Measurements from ENCODE around the gene PCMT1. TPM values are rescaled to one million over a fixed set of nuclear protein-coding genes. Genes with fewer than 3 reads are reported as not detected.

Gene PCMT1
- total RNA-seq (2021; fragmentation: NEBNext Ultra II Directional; extraction: Animal tissue kit (Norgen Biotek cat#: 25700)): 91.3 and 91.4 TPM in 2 replicates
- 76.2 and 84.3 TPM in 2 replicates for polyA plus RNA-seq (2011; rRNA removed)
- 128 TPM for polyA plus RNA-seq (2011; cell fraction: cytosol; rRNA removed)
- 51.5 TPM for polyA plus RNA-seq (2011; cell fraction: nucleus; rRNA removed)
- 72.9 to 102 TPM (median 80.2 TPM) in 4 replicates for polyA plus RNA-seq (2012, experiment 1 of 2)
- 18.3 TPM for polyA plus RNA-seq (2012, experiment 2 of 2)
- 78.2 TPM for polyA plus RNA-seq (2013, experiment 1 of 2)
- polyA plus RNA-seq (2013, experiment 2 of 2): 99.7 TPM
- polyA minus RNA-seq (2011; rRNA and poly(A)+ RNA removed): 51.8 and 64.9 TPM in 2 replicates
- polyA minus RNA-seq (2011; cell fraction: cytosol; rRNA and poly(A)+ RNA removed): 31.6 TPM
- polyA minus RNA-seq (2011; cell fraction: nucleus; rRNA and poly(A)+ RNA removed): 20.4 TPM
- long read RNA-seq, experiment 1, transcript PCMT1-201 (7 exons, 1,293 nt): minor isoform, 20 of 124 reads
- long read RNA-seq, experiment 1, transcript PCMT1-205 (8 exons, 1,984 nt): minor isoform, 14 of 124 reads
- long read RNA-seq, experiment 1, transcript PCMT1-203 (8 exons, 1,938 nt): major isoform, 23 of 124 reads
- long read RNA-seq, experiment 1, partial matches to known transcripts: 44 of 124 reads
- long read RNA-seq, experiment 1, other reads (novel, unspliced or antisense): 23 of 124 reads
- long read RNA-seq, experiment 2, transcript PCMT1-201 (7 exons, 1,293 nt): minor isoform, 106 of 431 reads
- long read RNA-seq, experiment 2, transcript PCMT1-205 (8 exons, 1,984 nt): minor isoform, 118 of 431 reads
- long read RNA-seq, experiment 2, transcript PCMT1-203 (8 exons, 1,938 nt): major isoform, 167 of 431 reads
- long read RNA-seq, experiment 2, partial matches to known transcripts: 22 of 431 reads
- long read RNA-seq, experiment 2, other reads (novel, unspliced or antisense): 16 of 431 reads

DNA sequence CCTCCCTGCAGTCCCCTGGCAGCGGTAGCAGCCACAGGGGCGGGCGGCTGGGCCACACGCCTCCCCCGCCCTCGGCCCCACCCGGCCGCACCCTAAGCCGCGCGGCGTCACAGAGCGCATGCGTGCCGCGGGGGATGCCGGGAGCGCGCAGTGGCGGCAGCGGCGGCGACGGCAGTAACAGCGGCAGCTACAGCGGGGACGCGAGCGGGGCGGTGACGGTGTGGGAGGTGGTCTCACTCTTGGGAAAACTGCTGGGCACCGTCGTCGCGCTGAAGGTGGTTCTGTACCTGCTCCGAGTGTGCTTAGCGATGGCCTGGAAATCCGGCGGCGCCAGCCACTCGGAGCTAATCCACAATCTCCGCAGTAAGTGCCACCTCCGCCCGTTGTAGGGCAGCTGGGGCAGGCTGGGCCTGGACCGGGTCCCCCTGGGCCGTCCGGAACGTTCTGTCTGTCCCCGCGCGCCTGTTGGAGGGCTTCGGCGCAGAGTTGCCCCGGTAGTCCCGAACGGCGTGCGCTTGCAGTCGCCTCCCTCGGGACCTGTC lies at the start of gene PCMT1:
TSS of gene PCMT1 (plus strand) at position 148 of the 542 bp plus-strand sequence. CDS start at position 309, 161 bp downstream.
- CTCF ChIA-PET (ENCODE audit: partially characterized antibody): interaction anchor here (0.6 to 1.0 kb wide), 2 partner anchors 10 to 20 kb away, joined by 3 read pairs; no protein-coding TSS in a partner anchor
- Histone ChIP-seq H2BK15ac (ENCODE audit: low read length) (0 out of 2 replicates have a peak within 1 kb of the TSS, but pooled peaks have one; percentile 61), H2BK12ac (ENCODE audit: low read depth, low read length) (peak within 1 kb of the TSS; percentile 87; the same call in 1 of the 2 replicates), H3K27me3 (replicated peaks in 1 of 4; ENCODE audit: control insufficient read depth in 3 of 4, extremely low read depth in 1 of 4, insufficient read depth in 3 of 4, low read length in 3 of 4) (no peaks in the 10 kb centered on the region), H2BK5ac (ENCODE audit: low read depth, low read length) (peak within 1 kb of the TSS; percentile 73; the same call in 1 of the 2 replicates), H4K5ac (ENCODE audit: insufficient read length, low read depth, low read length) (peak within 1 kb of the TSS; percentile 76), H2BK20ac (ENCODE audit: low read length) (no peak within 1 kb of the TSS), H3K36me3 (ENCODE audit: control insufficient read depth in 2 of 4, insufficient read depth in 4 of 4, low read length in 3 of 4) (no peaks in the 10 kb centered on the region), H2BK120ac (replicated peaks; ENCODE audit: low read depth, low read length) (peak within 1 kb of the TSS; percentile 96), H3K4me2 (ENCODE audit: insufficient read depth in 1 of 2, low read depth in 2 of 2, low read length in 2 of 2) (peak within 1 kb of the TSS; percentile 75 to 83), H3K27ac (ENCODE audit: low read depth, low read length) (peak within 1 kb of the TSS; percentile 73; the same call in 1 of the 2 replicates), H3K14ac (ENCODE audit: insufficient read length) (no peak within 1 kb of the TSS), H3K23ac (ENCODE audit: insufficient read length) (no peak within 1 kb of the TSS), H3K79me2 (ENCODE audit: control insufficient read depth in 1 of 2, insufficient read depth in 2 of 2, low read length in 2 of 2) (peaks cover 4 to 57% of the 10 kb centered on the region in 2 experiments), H4K91ac (replicated peaks; ENCODE audit: insufficient read length, low read length) (peak within 1 kb of the TSS; percentile 91), H3K4me1 (replicated peaks in 1 of 4; ENCODE audit: control insufficient read depth in 3 of 4, insufficient read depth in 4 of 4, low read length in 3 of 4) (peaks cover 0 to 3% (median 0%) of the 10 kb centered on the region in 4 experiments; a peak in 1 of 7 replicates), H4K20me1 (replicated peaks in 1 of 2; ENCODE audit: control insufficient read depth in 1 of 2, insufficient read depth in 2 of 2, low read length in 2 of 2) (peaks cover 2 to 5% of the 10 kb centered on the region in 2 experiments), H3K18ac (ENCODE audit: extremely low read depth, low read length) (peak within 1 kb of the TSS; percentile 36), H2AFZ (ENCODE audit: low read length) (peak within 1 kb of the TSS; percentile 89), H3K9ac (replicated peaks in 1 of 4; ENCODE audit: extremely low read depth in 1 of 4, low read depth in 3 of 4, low read length in 3 of 4) (peak within 1 kb of the TSS; percentile 71 to 88 (median 75)), H2AK5ac (ENCODE audit: low read depth, low read length) (0 out of 2 replicates have a peak within 1 kb of the TSS, but pooled peaks have one; percentile 65), H3K56ac (replicated peaks; ENCODE audit: insufficient read length, low read depth, low read length) (peak within 1 kb of the TSS; percentile 59), H3K79me1 (ENCODE audit: low read depth, low read length) (no peaks in the 10 kb centered on the region), H3K9me3 (ENCODE audit: insufficient read depth in 2 of 2, low read depth in 1 of 2, low read length in 1 of 2) (no peaks in the 10 kb centered on the region), H4K8ac (ENCODE audit: extremely low read depth, insufficient read depth, low read length) (peak within 1 kb of the TSS; percentile 83), H3K4ac (replicated peaks; ENCODE audit: insufficient read length, low read depth, low read length) (peak within 1 kb of the TSS; percentile 46), H3K23me2 (ENCODE audit: low read depth, low read length) (peaks cover 9% of the 10 kb centered on the region; the same call in 1 of the 2 replicates), H3K4me3 (ENCODE audit: extremely low read depth in 1 of 4, insufficient read depth in 2 of 4, low read depth in 3 of 4, low read length in 4 of 4) (peak within 1 kb of the TSS; percentile 71 to 93 (median 84))
- FAIRE-seq: no peak
- WGBS, 2 experiments (ENCODE audit: extremely low coverage in 1 of 2, insufficient coverage in 1 of 2, insufficient read length in 1 of 2, insufficient replicate concordance in 2 of 2, low coverage in 1 of 2, low lambda C conversion rate in 2 of 2, missing lambda C conversion rate in 1 of 2): 2% methylated on average over 55 of the region's 60 CpGs; no CpG with 5 or more reads in 1 of the 2 experiments
- POLR2A ChIA-PET (ENCODE audit: partially characterized antibody): interaction anchor here (0.9 to 1.8 kb wide), 6 partner anchors 10 to 204 kb away, joined by 3 to 11 read pairs (median 3); partner anchors contain the start of genes GINM1, LATS1 and PPIL4
- DNase-seq (ENCODE audit: low read depth in 1 of 2, low spot score in 2 of 2): peak; percentile 73 to 93
- TF ChIP-seq CREB1 (IDR thresholded peaks at IDR 0.05) (peak; percentile 64), SIN3A (conservative IDR thresholded peaks at IDR 0.05 in 1 of 2, IDR thresholded peaks at IDR 0.05 in 1 of 2; ENCODE audit: low read depth in 1 of 2, low read length in 2 of 2) (no peak)

Data from H1 (cell line).